ENCODE measurements around the gene MGAT4A.

The MGAT4A gene

GRCh38 chr2:98569197-98569793, 161.6 kb downstream of the MGAT4A start:
- Histone ChIP-seq H3K27me3 (ENCODE audit: insufficient read depth, low read length) (no peaks in the 10 kb centered on the region), H3K9me3 (ENCODE audit: low read length) (no peaks in the 10 kb centered on the region), H3K27ac (ENCODE audit: low read depth, low read length, poor library complexity, severe bottlenecking) (no peak overlapping the region), H3K4me2 (ENCODE audit: low read length) (no peak overlapping the region), H3F3A (ENCODE audit: insufficient read depth, low read length) (no peaks in the 10 kb centered on the region), H3K4me3 (ENCODE audit: low read depth, low read length, poor library complexity, severe bottlenecking) (no peak overlapping the region), H3K79me2 (ENCODE audit: insufficient read depth, low read length) (no peaks in the 10 kb centered on the region), H3K36me3 (ENCODE audit: insufficient read depth, low read length) (no peaks in the 10 kb centered on the region), H3K9ac (ENCODE audit: low read length) (no peak overlapping the region), H4K20me1 (ENCODE audit: insufficient read depth, low read length) (no peaks in the 10 kb centered on the region), H2AFZ (ENCODE audit: low read length) (no peak overlapping the region), H3K9me2 (ENCODE audit: low read depth, low read length) (no peaks in the 10 kb centered on the region), H3K4me1 (ENCODE audit: insufficient read depth, low read length, severe bottlenecking) (no peaks in the 10 kb centered on the region)
- TF ChIP-seq EZH2 (IDR thresholded peaks at IDR 0.05; ENCODE audit: borderline replicate concordance, low read length), result no peak
- TF ChIP-seq, protein P1, sequence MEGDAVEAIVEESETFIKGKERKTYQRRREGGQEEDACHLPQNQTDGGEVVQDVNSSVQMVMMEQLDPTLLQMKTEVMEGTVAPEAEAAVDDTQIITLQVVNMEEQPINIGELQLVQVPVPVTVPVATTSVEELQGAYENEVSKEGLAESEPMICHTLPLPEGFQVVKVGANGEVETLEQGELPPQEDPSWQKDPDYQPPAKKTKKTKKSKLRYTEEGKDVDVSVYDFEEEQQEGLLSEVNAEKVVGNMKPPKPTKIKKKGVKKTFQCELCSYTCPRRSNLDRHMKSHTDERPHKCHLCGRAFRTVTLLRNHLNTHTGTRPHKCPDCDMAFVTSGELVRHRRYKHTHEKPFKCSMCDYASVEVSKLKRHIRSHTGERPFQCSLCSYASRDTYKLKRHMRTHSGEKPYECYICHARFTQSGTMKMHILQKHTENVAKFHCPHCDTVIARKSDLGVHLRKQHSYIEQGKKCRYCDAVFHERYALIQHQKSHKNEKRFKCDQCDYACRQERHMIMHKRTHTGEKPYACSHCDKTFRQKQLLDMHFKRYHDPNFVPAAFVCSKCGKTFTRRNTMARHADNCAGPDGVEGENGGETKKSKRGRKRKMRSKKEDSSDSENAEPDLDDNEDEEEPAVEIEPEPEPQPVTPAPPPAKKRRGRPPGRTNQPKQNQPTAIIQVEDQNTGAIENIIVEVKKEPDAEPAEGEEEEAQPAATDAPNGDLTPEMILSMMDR (IDR thresholded peaks at IDR 0.05; ENCODE audit: low read length), result peak; percentile 98
